Dermis blood vessel endothelial cell (primary cell): ENCODE data around the gene RCAN1. TPM values are rescaled to one million over a fixed set of nuclear protein-coding genes. Genes with fewer than 3 reads are reported as not detected.
"Not testable (repeated sequence)": the region's sequence is repeated elsewhere in the genome, so short reads cannot be mapped to it uniquely, and the experiment has no call there.

Experiments
- DNase-seq: peaks from one replicate; pipeline ENCODE4 v3.0.0; 2010
- total RNA-seq: library from RNA; depleted of rRNA; stranded (reverse); fragments of >200 nt; gene quantifications from 2 replicates; pipeline ENCODE4 v1.2.3, GENCODE V29; 2014

The RCAN1 gene
- total RNA-seq, 1 donor from 2014 or later, result 45.9 TPM

- DNase-seq, result not testable (repeated sequence)
Measured at GRCh38 chr21:34568801-34569200, 46.1 kb downstream of the RCAN1 start.

- no peak for DNase-seq
Measured at GRCh38 chr21:34567604-34568155, 47.2 kb downstream of the RCAN1 start.

- no peak for DNase-seq
Measured at GRCh38 chr21:34565238-34565637, 49.7 kb downstream of the RCAN1 start.

GRCh38 chr21:34563370-34563769 is 51.5 kb downstream of the RCAN1 start:
- not testable (repeated sequence) for DNase-seq

- DNase-seq, result no peak
Measured at GRCh38 chr21:34561806-34562205, 53.1 kb downstream of the RCAN1 start.

GRCh38 chr21:34560609-34561008 is 54.3 kb downstream of the RCAN1 start:
- no peak for DNase-seq

- DNase-seq, result no peak
Measured at GRCh38 chr21:34560021-34560420, 54.9 kb downstream of the RCAN1 start.

- DNase-seq, result peak; percentile 23
Measured at GRCh38 chr21:34559089-34559631, 55.8 kb downstream of the RCAN1 start.

GRCh38 chr21:34558166-34558565 is 56.7 kb downstream of the RCAN1 start:
- DNase-seq, result no peak

GRCh38 chr21:34557261-34557660 is 57.7 kb downstream of the RCAN1 start:
- no peak for DNase-seq

- DNase-seq, result not testable (repeated sequence)
Measured at GRCh38 chr21:34554670-34555069, 60.2 kb downstream of the RCAN1 start.

- no peak for DNase-seq
Measured at GRCh38 chr21:34554227-34554626, 60.7 kb downstream of the RCAN1 start.

- peak; percentile 92 for DNase-seq
Measured at GRCh38 chr21:34553151-34553952, 61.6 kb downstream of the RCAN1 start.

GRCh38 chr21:34552360-34553098 is 62.4 kb downstream of the RCAN1 start:
- peak; percentile 76 for DNase-seq

- DNase-seq, result no peak
Measured at GRCh38 chr21:34550182-34550799, 64.6 kb downstream of the RCAN1 start.

- DNase-seq, result no peak
Measured at GRCh38 chr21:34548781-34549376, 66.0 kb downstream of the RCAN1 start.

GRCh38 chr21:34546542-34546941 is 68.4 kb downstream of the RCAN1 start:
- DNase-seq, result peak; percentile 80

- DNase-seq, result peak; percentile 46
Measured at GRCh38 chr21:34545079-34545884, 69.6 kb downstream of the RCAN1 start.

- DNase-seq, result peak; percentile 96
Measured at GRCh38 chr21:34544032-34544496, 70.8 kb downstream of the RCAN1 start.

- no peak for DNase-seq
Measured at GRCh38 chr21:34543017-34543416, 71.9 kb downstream of the RCAN1 start.

- DNase-seq, result no peak
Measured at GRCh38 chr21:34540206-34540605, 74.7 kb downstream of the RCAN1 start.
